HEK293T (cell line): ENCODE data around the gene CLDN3.
"Not testable (repeated sequence)": the region's sequence is repeated elsewhere in the genome, so short reads cannot be mapped to it uniquely, and the experiment has no call there.

ENCODE experiments used
- CTCF ChIA-PET: fragments of 350-600 bp; formaldehyde crosslinking; extraction: SDS; loops from one replicate; lab custom pipeline; 2021; ENCODE audit warnings: antibody characterized with exemption, inconsistent platforms; lab: Yijun Ruan, JAX
- POLR2A ChIA-PET: fragments of 350-600 bp; formaldehyde crosslinking; extraction: SDS; loops from one replicate; lab custom pipeline; 2020; ENCODE audit warnings: antibody characterized with exemption, inconsistent platforms; lab: Yijun Ruan, JAX
- DNase-seq: peaks from one replicate; pipeline ENCODE4 v3.0.0; 2012; ENCODE audit warnings: mixed read lengths; ENCODE audit errors: extremely low spot score
- ARNT ChIP-seq: fragments of 450-650 bp; IDR thresholded peaks from 2 replicates; pipeline ENCODE4 v1.6.1; 2017; ENCODE audit warnings: mild to moderate bottlenecking
- BHLHE40 ChIP-seq: fragments of 450-650 bp; IDR thresholded peaks from 2 replicates; pipeline ENCODE4 v1.6.1; 2016; ENCODE audit warnings: mild to moderate bottlenecking, moderate library complexity, borderline replicate concordance
- CTBP1 ChIP-seq: fragments of 450-650 bp; IDR thresholded peaks from 2 replicates; pipeline ENCODE4 v1.6.1; 2016; ENCODE audit warnings: borderline replicate concordance
- ELF4 ChIP-seq: fragments of 450-650 bp; IDR thresholded peaks from 2 replicates; pipeline ENCODE4 v1.6.1; 2017; ENCODE audit warnings: antibody characterized with exemption
- FOXA1 ChIP-seq: fragments of 450-650 bp; IDR thresholded peaks from 2 replicates; pipeline ENCODE4 v1.6.1; 2016; ENCODE audit warnings: mild to moderate bottlenecking
- FOXK2 ChIP-seq: fragments of 450-650 bp; IDR thresholded peaks from 2 replicates; pipeline ENCODE4 v1.6.1; 2016; ENCODE audit warnings: mild to moderate bottlenecking
- FOXM1 ChIP-seq: fragments of 450-650 bp; IDR thresholded peaks from 2 replicates; pipeline ENCODE4 v1.6.1; 2017; ENCODE audit warnings: mild to moderate bottlenecking, borderline replicate concordance
- HDGF ChIP-seq: fragments of 450-650 bp; IDR thresholded peaks from 2 replicates; pipeline ENCODE4 v1.6.1; 2017; ENCODE audit warnings: antibody characterized with exemption, borderline replicate concordance
- L3MBTL2 ChIP-seq: fragments of 450-650 bp; conservative IDR thresholded peaks from 2 replicates; pipeline ENCODE4 v1.6.1; 2016; ENCODE audit warnings: mild to moderate bottlenecking
- LEF1 ChIP-seq: fragments of 450-650 bp; IDR thresholded peaks from 2 replicates; pipeline ENCODE4 v1.6.1; 2017; ENCODE audit warnings: mild to moderate bottlenecking, borderline replicate concordance
- NFRKB ChIP-seq: fragments of 450-650 bp; IDR thresholded peaks from 2 replicates; pipeline ENCODE4 v1.6.1; 2016; ENCODE audit warnings: mild to moderate bottlenecking, moderate library complexity
- SP1 ChIP-seq: fragments of 450-650 bp; IDR thresholded peaks from 2 replicates; pipeline ENCODE4 v1.6.1; 2017
- SUZ12 ChIP-seq: fragments of 450-650 bp; IDR thresholded peaks from 2 replicates; pipeline ENCODE4 v1.6.1; 2016; ENCODE audit warnings: mild to moderate bottlenecking
- TARDBP ChIP-seq: fragments of 450-650 bp; IDR thresholded peaks from 2 replicates; pipeline ENCODE4 v1.6.1; 2016
- ZNF384 ChIP-seq: fragments of 450-650 bp; IDR thresholded peaks from 2 replicates; pipeline ENCODE4 v1.6.1; 2016
- TF ChIP-seq, protein P1 (sequence below): fragments of 450-650 bp; IDR thresholded peaks from 2 replicates; pipeline ENCODE4 v1.6.1; 2016

CLDN3 gene

DNA sequence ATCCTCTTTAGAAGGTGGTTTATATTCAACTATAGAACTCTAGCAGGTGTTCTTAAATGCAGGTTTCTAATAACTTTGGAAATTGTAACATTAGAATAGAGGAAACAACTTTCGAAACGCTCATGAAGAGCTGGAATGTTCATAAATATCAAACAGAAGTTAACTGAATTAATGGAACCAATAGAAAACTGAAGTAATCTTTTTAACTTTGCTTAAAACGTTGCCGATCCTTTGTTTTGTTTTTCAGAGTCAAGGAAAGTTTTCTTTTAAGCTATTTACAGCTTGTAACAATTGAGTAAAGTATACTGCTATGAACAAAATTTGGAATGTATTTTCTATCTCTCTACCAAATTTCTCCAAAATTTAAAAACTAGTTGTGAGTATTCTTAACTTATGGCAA is 19.0 kb upstream of the CLDN3 start:
- ChIA-PET CTCF (no interaction called here), POLR2A (no interaction called here)
- DNase-seq, result no peak
- no peak for TF ChIP-seq NFRKB

DNA sequence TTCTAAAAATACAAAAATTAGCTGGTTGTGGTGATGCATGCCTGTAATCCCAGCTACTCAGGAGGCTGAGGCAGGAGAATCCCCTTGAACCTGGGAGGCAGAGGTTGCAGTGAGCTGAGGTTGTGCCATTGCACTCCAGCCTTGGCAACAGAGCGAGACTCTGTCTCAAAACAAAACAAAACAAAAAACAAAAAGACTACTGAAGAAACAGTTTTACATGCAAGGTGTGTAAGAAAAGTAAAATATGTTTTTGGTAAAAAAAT is 17.6 kb upstream of the CLDN3 start:
- DNase-seq, CTCF ChIA-PET, POLR2A ChIA-PET: not testable (repeated sequence)

DNA sequence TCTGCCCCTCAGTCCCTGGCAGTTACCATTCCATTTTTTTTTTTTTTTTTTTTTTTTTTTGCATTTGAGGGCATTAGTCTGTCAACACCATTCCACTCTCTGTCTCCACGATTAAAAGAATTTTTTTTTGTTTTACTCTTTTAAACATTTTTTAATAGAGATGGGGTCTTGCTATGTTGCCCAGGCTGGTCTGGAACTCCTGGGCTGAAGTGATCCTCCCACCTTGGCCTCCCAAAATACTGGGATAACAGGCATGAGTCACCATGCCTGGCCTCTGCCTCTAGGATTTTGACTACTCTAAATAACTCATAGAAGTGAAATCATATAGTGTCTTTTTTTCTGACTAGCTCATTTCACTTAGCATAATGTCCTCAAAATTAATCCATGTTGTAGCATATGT is 16.5 kb upstream of the CLDN3 start:
- no peak for TF ChIP-seq L3MBTL2
- no peak for TF ChIP-seq BHLHE40
- no peak for TF ChIP-seq SUZ12
- no peak for TF ChIP-seq ARNT
- TF ChIP-seq FOXA1, result no peak
- TF ChIP-seq SP1, result no peak
- TF ChIP-seq FOXK2, result no peak
- no peak for TF ChIP-seq TARDBP
- no peak for TF ChIP-seq NFRKB
- no peak for TF ChIP-seq HDGF
- no peak for TF ChIP-seq FOXM1
- TF ChIP-seq, protein P1, sequence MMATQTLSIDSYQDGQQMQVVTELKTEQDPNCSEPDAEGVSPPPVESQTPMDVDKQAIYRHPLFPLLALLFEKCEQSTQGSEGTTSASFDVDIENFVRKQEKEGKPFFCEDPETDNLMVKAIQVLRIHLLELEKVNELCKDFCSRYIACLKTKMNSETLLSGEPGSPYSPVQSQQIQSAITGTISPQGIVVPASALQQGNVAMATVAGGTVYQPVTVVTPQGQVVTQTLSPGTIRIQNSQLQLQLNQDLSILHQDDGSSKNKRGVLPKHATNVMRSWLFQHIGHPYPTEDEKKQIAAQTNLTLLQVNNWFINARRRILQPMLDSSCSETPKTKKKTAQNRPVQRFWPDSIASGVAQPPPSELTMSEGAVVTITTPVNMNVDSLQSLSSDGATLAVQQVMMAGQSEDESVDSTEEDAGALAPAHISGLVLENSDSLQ, result no peak
- no peak for TF ChIP-seq CTBP1
- TF ChIP-seq ELF4, result no peak
- CTCF ChIA-PET, result no interaction called here
- POLR2A ChIA-PET, result no interaction called here
- DNase-seq, result no peak

DNA sequence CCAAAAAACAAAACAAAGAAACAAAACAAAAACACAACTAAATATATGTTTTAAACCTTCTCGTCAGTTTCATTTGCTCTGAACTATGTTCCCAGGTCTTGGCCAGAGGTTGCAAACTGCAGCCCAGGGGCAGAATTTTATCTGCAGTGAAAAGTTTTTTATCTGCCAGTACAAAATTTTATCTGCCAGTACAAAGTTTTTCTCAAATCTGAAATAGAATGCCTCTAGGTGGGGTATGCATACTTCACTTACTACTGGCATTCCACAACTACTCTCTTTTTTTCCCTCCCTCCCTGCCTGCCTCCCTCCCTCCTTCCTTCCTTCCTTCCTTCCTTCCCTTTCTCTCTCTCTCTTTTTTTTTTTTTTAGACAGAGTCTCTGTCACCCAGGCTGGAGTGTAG is 9.4 kb upstream of the CLDN3 start:
- TF ChIP-seq, protein P1, result no peak
- TF ChIP-seq FOXM1 (no peak), LEF1 (no peak), L3MBTL2 (no peak), ELF4 (no peak), SUZ12 (no peak), CTBP1 (no peak), ZNF384 (no peak), BHLHE40 (no peak), ARNT (no peak), FOXK2 (no peak), NFRKB (no peak), TARDBP (no peak), HDGF (no peak), SP1 (no peak), FOXA1 (no peak)
- POLR2A ChIA-PET, result no interaction called here

DNA sequence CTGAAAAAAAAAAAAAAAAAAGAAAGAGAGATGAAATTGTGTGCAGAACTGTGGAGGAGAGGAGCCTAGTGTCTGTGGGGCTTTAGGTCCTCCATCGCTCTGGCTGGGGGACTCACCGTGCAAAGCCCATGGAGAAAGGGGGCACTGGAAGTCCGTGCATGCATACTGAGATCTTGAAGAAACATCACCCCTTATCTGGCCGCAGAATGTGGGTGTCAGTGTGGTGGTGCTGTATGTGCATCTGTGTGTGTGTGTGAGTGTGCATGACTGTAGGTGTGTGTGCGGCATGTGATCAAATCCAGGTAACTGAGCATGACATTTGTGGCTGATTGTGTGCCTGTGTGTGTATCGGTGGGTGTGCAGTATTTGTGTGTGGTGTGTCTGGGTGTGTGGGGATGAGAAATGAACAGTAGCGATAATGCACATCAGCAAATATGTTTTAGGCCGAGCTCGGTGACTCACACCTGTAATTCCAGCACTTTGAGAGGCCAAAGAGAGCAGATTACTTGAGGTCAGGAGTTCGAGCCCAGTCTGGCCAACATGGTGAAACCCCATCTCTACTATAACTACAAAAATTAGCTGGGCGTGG is 8.8 kb upstream of the CLDN3 start:
- no peak for DNase-seq

More for the DNA sequence above, 9.4 kb upstream of the CLDN3 start:
- CTCF ChIA-PET, result interaction anchor here (0.7 kb wide), 1 partner anchor 46 kb away, joined by 3 read pairs; no protein-coding TSS in a partner anchor
- no peak for DNase-seq

DNA sequence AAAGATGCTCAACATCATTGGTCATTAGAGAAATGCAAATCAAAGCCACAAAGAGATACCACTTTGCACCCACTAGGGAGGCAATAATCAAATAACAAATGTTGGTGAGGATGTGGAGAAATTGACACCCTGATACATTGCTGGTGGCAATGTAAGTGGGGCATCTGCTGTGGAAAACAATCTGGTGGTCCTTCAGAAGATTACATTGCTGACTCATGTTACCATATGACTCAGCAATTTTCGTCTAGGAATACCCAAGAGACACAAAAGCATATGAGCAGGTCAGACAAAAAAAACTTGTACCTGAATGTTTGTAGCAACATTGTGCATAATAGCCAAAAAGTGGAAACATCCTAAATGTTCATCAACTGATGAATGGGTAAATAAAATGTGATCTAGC is 4.9 kb upstream of the CLDN3 start:
- CTCF ChIA-PET, result no interaction called here
- POLR2A ChIA-PET, result no interaction called here
- no peak for DNase-seq
- TF ChIP-seq L3MBTL2, result no peak
- no peak for TF ChIP-seq FOXA1
- no peak for TF ChIP-seq BHLHE40
- TF ChIP-seq ARNT, result no peak
- TF ChIP-seq CTBP1, result no peak

More for the DNA sequence above, 8.8 kb upstream of the CLDN3 start:
- TF ChIP-seq ZNF384, result no peak
- no peak for TF ChIP-seq TARDBP
- no peak for TF ChIP-seq NFRKB
- TF ChIP-seq, protein P1, result no peak
- TF ChIP-seq SP1, result no peak
- no peak for TF ChIP-seq ELF4
- no peak for TF ChIP-seq BHLHE40
- no peak for TF ChIP-seq FOXK2
- TF ChIP-seq SUZ12, result no peak
- TF ChIP-seq HDGF, result no peak
- no peak for TF ChIP-seq L3MBTL2
- TF ChIP-seq FOXM1, result no peak
- no peak for TF ChIP-seq FOXA1
- no peak for TF ChIP-seq ARNT
- no peak for TF ChIP-seq LEF1
- TF ChIP-seq CTBP1, result no peak
- ChIA-PET POLR2A (no interaction called here), CTCF (no interaction called here)

DNA sequence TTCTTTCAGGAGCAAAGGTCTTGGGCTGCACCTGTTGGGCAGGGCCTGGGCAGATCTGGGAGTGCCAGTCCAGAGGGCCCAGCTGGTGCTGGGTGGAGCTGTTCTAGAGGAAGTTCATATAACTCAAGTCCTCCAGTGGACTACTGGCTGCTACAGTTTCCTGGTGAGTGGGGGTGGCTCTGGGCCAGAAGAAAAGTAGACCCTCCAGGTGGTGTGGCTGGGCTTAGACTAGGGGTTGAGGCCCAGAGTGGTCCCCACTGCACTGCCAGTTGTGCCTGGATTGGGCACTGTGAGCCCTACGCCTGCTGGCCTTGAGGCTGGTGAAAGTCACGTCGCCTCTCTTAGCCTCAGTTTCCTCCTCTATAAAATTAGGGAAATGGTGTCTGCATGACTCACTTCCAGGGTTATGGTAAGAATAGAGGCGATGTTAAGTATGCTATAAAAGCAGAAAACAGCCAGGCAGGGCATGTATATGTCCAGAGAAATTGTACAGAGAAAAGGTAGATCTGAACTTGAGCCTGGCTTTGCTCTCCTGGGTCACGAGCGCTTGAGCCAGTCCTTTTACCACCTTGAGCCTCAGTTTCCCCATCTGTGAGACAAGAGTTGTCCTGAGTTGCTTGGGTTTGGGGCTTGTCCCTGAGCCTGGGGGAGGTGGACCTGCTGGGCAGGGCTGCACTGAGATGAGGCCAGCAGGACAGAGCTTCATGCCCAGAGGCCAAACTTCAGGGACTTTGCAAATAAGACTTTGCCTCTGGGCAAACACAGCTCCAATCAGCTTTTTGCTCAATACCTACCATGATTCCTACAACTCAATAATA is 3.8 kb upstream of the CLDN3 start:
- ChIA-PET CTCF (no interaction called here), POLR2A (no interaction called here)
- no peak for DNase-seq
- no peak for TF ChIP-seq ZNF384
- TF ChIP-seq FOXK2, result no peak
- no peak for TF ChIP-seq ARNT
- TF ChIP-seq, protein P1, result no peak
- TF ChIP-seq FOXA1, result no peak
- TF ChIP-seq FOXM1, result no peak
- no peak for TF ChIP-seq NFRKB
- no peak for TF ChIP-seq CTBP1
- TF ChIP-seq HDGF, result no peak
- no peak for TF ChIP-seq L3MBTL2
- no peak for TF ChIP-seq BHLHE40
- TF ChIP-seq SP1, result no peak
